ENCODE results near the gene CKB.
A peak's percentile ranks its signal among the peaks of the same experiment; 100 is the strongest.

Gene CKB

DNA sequence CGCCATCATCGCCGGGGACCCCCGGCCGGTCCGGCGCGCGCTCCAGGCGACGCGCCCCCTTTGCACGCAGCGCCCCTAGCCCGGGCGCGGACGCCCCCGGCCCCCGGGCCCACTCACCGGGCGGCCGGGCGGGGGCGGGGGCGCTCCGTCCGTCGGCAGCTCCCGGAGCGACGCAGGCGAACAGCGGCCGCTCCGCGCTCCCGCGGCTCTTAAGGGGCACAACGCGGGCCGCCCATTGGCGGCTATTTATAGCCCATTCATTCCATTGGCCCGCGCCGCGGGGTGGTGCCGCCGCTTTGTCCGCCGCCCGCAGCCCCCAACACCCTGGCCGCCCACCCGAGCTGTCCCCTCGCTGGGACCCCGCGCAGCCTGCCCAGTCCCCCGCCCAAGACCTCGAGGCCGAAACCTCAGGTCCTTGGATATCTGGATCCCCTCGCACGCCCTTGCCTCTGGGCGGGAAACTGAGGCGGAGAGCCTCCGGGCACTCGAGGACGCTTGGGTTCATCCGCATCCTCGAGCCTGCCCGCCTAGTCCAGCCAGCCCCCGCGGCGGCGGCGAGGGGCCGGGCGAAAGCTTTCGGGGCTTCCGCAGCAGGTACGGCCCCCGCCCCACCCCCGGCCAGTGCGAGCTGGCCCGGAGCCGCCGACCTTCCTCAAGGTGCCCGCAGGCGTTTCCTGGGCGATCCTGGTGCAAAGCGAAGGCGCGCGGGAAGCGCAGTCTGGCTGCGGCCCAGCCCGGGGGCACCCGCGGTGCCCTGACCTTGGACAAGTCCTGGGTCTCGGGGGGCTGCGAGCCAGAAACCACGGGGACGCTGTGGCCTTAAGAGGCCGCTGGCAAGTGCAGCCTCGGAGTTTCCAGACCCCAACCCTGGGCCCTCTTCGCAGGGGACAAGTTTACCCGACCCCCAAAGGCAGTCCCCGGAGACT lies at the start of gene CKB:
CKB (minus strand) TSS at position 182 of the 926 bp plus-strand sequence. CDS start 337 bp downstream, outside the sequence.
- peak; percentile 90 for DNase-seq (ENCODE audit: low spot score)

DNA sequence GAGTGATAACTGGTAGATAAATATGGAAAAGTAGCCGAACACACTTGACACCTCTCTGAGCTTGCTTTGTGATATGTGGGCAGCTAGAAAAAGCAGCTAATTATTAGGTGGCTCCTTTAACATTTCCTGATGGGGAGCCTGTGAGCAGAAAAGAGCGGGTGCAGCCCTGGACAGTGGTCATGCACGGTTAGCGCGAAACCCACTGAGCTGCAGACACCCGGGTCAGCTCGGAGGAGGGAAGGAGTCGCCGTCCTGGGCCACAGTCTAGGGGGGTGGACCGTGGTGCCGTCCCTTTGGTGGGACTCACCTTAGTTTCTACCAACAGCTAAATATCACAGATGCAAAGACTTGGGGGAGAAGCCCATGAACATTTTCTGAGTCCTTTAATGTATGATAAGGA lies 46.8 kb upstream of the CKB start:
- no peak for DNase-seq (ENCODE audit: low spot score)

DNA sequence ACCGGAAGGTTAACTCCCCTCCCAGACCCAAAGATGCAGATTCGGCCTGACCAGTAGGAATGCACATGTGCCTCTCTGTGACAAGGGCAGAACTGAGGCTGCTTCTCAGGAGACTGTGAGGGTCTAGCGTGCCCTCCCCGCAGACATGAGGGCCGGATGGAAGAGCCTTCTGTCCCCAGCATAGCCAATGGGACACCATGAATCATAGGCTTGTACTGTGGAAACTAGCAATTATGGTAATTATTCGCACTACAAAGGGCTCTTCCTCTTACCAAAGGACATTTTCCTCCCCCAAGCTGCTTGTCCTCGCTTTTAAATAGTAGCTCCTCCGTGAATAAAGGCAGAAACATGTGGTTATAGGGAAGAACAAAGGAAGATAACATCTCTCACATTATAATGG lies 46.3 kb upstream of the CKB start:
- DNase-seq (ENCODE audit: low spot score): no peak

DNA sequence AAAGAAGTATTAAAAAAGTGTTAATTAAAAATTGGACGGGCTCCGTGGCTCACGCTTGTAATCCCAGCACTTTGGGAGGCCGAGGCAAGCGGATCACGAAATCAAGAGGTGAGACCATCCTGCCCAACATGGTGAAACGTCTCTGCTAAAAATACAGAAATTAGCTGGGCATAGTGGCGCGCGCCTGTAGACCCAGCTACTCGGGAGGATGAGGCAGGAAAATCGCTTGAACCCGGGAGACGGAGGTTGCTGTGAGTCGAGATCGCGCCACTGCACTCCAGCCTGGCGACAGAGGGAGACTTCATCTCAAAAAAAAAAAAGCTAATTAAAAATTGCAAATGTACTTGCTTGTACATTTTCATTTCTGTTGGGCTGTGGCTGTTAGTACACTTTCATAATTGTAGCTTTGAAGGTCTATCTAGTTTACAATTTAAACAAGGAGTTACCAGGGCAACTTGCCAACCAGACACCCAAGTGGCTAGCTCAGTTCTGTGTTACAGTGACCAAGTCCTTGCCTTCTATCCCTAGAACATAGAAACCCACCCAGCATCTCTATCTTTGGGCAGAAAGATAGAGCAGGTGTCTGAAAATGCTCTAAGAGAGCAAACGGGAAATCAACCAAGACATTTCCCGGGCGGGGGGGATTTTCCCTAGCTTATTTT lies 41.3 kb upstream of the CKB start:
- no peak for DNase-seq (ENCODE audit: low spot score)

DNA sequence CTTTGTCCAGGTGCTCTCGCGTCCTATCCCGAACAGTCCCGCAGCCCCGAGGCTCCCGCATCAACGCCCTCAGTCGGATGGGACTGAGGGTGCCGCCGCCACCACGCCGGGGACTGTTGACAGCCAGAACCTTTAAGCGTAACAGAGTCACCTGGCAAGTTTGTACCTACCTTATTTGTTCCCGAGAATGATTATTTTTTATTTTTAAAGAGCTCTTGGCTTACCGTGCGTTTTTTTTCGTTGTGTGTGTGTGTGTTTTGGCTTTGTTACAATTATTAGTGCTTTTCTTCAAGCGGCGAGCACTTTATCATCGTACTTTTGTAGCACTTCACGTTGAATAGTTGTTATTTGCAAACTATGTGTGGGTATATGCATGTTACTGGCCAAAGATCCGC lies 40.6 kb upstream of the CKB start:
- no peak for DNase-seq (ENCODE audit: low spot score)

DNA sequence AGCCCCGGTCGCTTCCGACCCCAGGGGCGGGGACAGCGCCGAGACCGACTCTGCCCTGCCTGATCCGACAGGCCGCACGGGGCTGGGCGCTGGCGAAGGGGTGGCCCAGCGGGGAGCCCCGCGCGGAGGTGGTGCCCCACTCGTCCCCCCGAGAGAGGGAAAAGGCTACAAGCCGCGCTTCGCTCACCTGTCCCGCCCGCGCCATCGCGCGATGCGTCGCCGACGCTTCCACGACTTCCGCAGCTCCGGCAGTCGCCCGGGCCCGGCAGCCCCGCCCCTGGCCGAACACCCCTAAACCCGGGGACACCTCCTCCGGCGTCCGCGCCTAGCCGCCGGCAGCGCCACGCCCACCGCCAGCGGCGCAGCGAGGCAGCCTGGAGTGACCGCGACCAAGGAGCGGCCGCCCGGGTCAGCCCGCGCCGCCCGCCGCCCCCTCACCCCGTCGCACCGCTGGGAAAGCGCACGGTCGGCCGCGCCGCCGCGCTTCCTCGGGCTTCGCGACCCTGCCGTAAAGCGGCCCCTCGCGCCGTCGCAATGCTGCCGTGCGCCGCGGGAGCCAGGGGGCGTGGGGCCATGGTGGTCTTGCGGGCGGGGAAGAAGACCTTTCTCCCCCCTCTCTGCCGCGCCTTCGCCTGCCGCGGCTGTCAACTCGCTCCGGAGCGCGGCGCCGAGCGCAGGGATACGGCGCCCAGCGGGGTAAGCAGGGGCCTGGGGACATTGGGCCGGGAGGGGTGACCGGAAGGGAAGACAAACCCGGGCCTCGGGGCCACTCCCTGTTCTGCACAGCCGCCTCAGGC lies 40.0 kb upstream of the CKB start, which contains the start of the genes BAG5 and COA8:
BAG5 (minus strand) TSS at position 229 of the 797 bp plus-strand sequence. CDS start 1,493 bp downstream, outside the sequence.
COA8 (plus strand) TSS at position 532 of the 797 bp plus-strand sequence; CDS start at position 574, 42 bp downstream.
- peak; percentile 94 for DNase-seq (ENCODE audit: low spot score)

DNA sequence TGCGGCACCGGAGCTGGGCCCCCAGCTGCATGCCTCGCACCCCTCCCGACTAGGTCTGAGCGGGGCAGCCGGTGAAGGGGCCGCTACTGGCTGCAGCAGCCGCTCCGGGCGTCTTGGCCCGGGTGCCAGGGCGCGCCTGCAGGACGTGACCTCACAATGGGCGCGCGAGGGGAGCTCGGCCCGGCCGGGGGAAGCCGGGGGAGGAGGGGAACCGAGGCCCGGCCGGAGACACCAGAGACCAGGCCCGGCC lies 39.5 kb upstream of the CKB start:
- peak; percentile 69 for DNase-seq (ENCODE audit: low spot score)

DNA sequence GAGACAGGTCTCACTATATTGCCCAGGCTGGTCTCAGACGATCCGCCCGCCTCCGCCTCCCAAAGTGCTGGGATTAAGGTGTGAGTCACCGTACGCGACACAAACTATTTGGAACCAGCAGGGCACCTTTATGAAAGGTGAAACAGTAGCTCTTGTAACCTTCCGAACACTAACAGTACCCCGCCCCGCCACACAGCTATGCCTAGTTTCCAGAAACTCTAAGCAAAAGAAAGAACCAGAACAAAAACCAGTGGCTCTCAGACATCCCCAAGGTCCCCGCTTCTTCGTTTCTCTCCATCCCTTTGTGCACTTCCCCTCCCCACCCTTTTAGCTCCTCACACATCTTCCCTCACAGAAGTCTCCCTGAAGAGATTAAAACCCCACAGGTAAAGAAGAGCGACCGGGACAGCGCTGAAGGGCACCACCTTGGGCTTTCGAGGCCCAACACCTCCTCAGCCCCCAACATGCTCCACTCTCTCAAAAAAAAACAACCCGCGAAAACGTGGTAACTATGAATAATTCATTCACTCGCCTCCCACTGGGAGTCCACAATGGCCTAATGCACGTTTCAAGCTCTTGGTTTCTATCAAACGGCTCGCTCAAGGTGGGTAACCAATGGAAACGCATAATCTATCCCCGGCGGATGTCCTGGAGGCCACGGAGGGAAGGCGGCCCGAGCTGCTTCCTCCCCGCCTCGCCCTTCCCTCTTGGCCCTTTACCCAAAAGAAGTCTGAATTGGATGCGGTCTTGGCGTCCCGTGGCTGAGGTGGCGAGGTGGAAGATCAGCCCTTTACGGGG lies 39.0 kb upstream of the CKB start:
- DNase-seq (ENCODE audit: low spot score): peak; percentile 75

DNA sequence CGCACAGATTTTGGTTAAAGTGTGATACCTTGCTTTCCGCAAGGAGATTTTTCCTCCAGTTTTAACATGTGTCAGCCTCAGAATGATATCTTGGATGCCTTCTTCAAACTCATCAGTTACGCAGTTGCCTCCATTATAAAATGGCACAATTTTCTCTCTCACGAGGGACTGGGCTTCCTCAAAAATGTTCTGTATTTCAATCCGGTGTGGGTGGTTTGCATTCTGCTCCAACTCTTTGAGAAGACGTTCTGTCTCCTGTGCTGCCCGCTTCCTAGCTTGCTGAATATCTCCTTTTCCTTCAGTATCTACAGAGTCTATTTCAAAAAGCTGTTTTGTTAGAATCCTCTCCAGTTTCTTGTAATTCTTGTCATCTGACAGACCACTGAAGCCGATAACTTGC lies 38.1 kb upstream of the CKB start:
- DNase-seq (ENCODE audit: low spot score): no peak

DNA sequence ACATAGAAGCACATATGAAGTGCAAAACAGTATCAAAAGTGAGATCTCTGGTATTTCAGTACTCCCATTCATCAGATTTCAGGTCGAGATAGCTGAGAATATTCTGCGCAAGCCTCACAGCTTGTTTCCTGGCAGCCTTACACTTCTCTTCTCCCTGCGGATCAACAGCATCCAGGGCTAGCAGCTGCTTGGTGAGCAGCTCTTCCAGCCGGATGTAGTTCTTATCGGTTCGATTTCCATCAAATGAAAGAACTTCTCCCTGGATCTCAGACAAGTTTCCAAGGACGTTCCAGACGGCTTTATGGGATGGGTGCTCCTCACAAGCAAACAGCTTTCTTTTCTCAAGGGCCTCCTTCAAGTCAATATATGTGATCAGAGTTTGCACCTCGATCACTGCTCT lies 37.1 kb upstream of the CKB start:
- DNase-seq (ENCODE audit: low spot score): no peak

DNA sequence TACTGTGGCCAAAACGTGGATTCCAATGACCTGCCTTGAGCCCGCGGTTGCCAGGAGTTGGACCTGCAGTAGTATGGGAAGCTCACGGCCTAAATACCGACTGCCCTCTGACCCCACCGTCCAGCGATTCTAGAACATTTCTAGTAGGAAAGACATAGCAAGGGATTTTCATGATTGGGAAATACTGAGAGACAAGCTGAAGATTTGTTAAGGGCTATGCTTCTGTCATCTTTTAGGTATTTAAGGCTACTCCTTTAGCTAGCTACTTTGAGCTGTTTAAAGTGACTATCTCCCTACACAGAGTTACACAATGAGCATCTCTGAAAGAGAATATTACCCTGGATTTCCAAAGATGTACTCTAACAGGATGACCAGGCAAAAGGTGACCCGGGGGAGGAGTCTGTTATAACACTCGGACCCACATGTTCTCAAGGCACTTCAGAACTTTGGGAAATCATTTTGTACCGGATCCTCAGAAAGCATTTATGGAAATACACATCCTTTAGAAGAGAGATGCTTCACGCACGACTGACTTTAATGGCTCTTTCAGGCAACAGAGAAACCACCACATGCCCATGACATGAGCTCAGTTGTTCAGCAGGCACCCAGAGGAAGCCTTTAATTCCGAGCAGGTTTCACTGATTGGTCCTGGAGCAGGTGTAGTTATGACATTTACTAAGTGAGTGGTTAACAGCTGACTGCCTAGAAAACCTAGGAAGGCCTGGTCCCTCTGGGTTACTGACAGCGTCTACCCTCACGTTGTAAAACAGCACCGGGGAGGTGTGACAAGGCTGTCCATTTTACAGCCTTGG lies 35.6 kb upstream of the CKB start:
- peak; percentile 64 for DNase-seq (ENCODE audit: low spot score)

DNA sequence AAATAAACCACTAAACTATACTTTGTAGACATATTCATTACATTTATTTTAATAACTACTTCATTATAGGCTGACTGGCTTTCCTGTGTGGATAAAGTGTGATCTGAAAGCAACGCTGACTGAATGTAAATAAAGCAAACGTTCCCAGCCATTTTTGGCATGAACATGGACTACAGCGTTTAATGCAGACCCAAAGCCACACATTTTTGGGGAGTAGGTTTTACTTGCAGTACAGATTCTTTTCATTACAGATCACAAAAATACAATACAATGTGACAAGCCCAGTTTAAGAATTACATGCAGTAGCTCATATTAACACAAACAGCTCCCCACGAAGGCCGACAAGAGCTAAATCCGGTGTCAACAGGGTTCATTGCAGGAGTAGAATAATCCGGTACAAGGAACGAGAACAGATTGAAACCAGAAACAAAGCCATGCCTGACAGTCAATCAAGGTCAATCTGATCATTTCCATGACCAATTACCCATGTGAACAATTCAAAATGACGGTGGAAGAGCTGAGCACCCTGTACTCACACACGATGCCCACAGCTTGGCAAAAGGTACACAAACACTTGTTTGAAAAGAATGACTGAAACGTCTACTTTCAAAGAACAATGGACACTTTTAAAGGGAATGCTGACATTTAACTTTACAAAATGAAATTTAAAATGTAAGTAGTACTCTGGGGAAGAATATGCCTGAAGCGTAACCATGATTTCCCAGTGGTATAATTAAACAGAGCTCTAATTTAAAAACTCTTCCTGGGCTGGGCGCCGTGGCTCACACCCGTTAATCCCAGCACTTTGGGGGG lies 34.5 kb upstream of the CKB start:
- no peak for DNase-seq (ENCODE audit: low spot score)

DNA sequence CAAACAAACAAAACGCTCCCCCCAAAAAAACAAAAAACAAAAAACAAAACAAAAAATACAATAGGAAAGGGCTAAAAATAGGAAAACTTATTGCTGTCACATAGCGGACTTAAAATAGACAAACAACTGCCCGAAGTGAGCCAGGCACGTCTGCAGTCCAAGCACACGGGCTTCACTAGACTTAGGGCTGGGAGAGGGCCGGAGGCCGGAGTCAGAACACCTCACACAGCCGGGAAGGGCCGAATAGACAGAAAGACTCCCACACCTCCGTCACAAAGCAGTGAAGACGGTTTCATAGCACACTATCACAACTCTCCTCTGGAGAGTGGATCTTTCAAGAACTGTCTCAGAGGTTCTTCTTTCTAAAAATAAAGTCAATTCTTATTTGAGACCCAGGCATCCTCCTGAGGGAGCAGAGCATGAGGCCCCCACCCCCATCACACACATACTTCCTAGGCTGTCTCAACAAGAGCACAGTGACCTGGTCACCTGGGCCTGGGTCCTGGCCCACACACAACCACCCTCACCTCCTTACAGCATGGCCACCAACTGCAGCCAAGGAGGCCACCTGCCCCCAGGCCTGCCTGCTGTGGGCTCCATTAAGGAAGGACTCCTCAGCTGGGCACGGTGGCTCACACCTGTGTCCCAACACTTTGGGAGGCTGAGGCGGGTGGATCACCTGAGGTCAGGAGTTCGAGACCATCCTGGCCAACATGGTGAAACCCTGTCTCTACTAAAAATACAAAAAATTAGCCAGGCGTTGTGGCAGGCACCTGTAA lies 33.1 kb upstream of the CKB start:
- no peak for DNase-seq (ENCODE audit: low spot score)

DNA sequence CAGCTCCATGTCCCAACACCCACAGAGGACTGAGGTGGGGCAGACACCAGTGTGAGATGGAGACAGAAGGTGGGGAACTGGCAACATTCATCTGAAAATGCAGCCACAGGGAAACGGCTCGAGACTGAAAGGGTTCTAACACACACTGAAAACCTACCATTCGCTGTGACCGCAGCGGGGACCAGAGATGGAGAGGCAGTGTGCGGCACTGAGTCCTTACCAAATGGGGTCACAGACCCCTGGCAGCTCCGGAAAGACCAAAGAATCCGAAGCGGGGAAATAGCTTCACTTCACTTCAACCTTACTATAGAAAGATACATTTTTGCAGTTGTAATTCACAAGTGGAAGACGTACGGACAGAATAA lies 30.2 kb upstream of the CKB start:
- DNase-seq (ENCODE audit: low spot score): no peak

DNA sequence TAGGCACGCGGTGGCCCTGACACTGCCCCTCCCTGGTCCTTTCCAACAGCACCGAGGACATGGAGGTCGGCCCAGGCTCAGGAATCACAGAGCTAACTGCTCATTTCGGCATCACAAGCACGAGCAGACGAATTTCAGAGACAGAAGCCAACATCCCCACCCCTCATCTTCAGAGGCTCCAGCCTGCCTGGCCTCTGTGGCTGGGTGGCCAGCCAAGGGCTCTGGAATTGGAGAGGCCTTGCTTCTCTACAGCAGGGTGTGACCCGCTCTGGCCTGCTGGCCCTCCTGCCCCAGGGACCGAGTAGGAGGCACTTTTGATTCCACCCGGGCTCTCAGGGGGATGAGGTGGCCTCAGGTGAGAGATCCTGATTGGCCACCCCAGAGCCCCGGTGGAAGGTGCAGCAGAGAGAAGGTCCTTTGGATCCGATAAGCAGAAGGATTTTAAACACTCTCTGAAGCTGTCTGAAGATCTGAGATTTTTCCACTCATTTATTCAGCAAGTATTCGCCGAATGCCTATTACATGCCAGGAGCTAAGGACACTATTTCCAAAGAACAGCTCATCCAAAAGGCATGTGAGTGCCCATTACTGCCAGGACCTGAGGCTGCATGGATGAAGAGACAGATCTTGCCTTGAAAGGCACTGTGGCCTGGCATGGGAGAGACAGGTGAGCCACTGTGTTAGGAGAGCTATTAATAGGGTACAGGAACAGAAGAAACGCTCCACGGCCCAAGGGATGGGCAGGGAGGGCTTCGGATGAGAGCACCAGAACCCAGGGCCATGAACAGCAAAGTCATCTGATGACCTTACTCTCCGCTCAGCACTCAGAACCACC lies 29.6 kb upstream of the CKB start:
- DNase-seq (ENCODE audit: low spot score): peak; percentile 76

DNA sequence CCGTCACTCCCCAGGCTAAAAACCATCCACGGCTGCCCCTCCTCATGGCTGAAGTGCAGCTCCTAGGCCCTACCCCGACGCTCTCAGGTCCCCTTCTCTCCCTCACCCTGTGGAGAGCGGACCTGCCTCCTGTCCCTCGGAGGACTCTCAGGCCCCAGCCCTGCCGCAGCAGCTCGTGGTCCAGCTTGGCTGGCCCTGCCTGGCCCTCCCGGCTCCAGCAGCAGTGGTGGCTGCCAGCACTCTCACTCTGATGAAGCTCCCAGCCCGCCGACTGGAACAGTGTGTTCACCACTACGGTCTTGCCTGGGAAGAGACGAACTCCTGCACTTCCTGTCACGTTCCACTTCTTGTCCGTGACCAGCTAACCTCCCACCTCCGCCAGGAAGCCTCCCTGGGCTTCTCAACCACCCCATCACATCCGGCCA lies 28.7 kb upstream of the CKB start:
- DNase-seq (ENCODE audit: low spot score): peak; percentile 67

DNA sequence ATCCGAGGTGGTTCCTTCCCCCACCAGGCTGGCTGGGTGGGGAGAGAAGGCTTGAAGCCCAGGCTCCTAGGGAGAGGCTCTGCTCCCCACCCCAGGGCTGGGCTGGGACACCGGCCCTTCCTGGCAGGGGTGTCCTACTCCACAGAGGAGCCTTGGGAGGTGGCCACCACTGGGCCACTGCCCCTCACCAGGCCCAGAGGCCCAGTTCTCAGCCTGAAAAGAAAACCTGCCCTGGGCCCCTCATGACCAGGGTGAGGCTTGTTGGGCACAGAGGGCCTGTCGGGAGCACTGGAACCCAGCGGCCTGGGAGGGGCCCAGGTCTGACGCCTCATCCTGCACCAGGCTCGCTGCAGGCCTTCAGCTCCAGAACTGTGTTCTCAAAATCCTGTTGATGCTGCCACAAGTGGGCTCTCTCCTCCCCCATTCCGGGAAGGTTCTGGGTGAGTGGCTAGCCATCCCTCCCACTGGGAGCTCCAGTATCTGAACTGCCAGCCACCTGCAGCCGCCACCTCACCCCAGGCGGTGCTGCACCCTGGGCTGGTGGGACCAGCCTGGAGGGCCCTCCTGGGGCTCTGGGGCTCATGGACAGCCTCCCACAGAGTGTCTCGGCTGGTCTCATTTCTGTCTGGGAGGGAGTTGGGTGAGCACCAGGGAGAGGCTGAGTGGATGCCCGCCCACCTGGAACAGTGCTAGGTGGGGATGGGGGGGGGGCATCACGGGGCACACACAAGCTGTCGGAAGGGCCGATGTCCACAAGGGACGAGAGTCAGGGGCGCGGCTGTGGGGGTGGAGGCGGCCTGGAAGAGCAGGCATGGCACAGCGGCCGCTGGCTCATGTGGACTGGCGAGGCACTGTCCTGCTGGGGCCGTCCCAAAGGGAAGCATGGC lies 28.1 kb upstream of the CKB start:
- no peak for DNase-seq (ENCODE audit: low spot score)
